ENCODE results near the gene PPP2R5E.

DNA sequence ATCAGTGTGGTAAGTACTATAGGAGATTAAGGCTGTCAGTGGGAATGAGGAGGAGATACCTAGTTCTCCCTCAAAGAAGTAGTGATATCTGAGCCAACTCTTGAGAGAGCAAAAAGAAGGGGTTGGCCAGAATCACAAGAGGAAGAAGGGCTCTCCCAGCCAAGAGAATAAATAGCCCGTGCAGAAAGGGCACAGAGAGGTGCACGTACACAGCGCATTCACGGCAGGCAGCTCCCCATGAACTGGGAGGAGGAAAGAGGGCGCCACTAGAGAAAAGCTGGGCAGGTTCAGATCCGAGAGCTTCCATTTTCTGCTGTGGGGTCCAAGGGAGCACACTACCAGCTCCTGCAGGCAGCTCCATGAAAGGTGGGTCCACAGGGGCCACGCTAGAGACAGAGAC is 59.9 kb downstream of the PPP2R5E start:
- TF ChIP-seq CTCF (conservative IDR thresholded peaks at IDR 0.05 in 1 of 2, IDR thresholded peaks at IDR 0.05 in 1 of 2; ENCODE audit: extremely low read depth in 1 of 2, insufficient read depth in 1 of 2, low read depth in 1 of 2, low read length in 2 of 2) = no peak
- TF ChIP-seq EZH2 (IDR thresholded peaks at IDR 0.05; ENCODE audit: borderline replicate concordance, low read length) = no peak
